OCI-LY3 (cell line): ENCODE results near the gene SORL1.

Experiments
- H2AFZ ChIP-seq: fragments of 200-600, 300-600 bp; shearing (Covaris generic); 2 replicates; pipeline ENCODE4 v1.6.0; 2014; ENCODE audit warnings: antibody characterized with exemption, low read depth, low read length
- H3K27ac ChIP-seq: fragments of 200-600, 300-600 bp; sonication (generic); 2 replicates; pipeline ENCODE4 v1.5.1; 2014; ENCODE audit warnings: mild to moderate bottlenecking, low read length, moderate library complexity, mixed read lengths
- H3K27me3 ChIP-seq: fragments of 200-600, 300-600 bp; sonication (generic); 2 replicates; pipeline ENCODE4 v1.6.1; 2014; ENCODE audit warnings: low read depth, low read length, mixed read lengths
- H3K36me3 ChIP-seq: fragments of 200-600, 300-600 bp; sonication (generic); replicated peaks from 2 replicates; pipeline ENCODE3; 2014; ENCODE audit warnings: low read depth, low read length, mixed read lengths
- H3K4me1 ChIP-seq: fragments of 300-600, 200-600 bp; sonication (generic); 2 replicates; pipeline ENCODE4 v1.6.1; 2014; ENCODE audit warnings: low read length, mixed read lengths
- H3K4me2 ChIP-seq: fragments of 200-600, 300-600 bp; sonication (generic); 2 replicates; pipeline ENCODE4 v1.6.1; 2014; ENCODE audit warnings: low read length, mixed read lengths
- H3K4me3 ChIP-seq: fragments of 300-600, 200-600 bp; sonication (generic); 2 replicates; pipeline ENCODE4 v1.5.1; 2014; ENCODE audit warnings: antibody characterized with exemption, mild to moderate bottlenecking, low read length, moderate library complexity
- H3K79me2 ChIP-seq: fragments of 300-600, 200-600 bp; shearing (Covaris generic); 2 replicates; pipeline ENCODE4 v1.6.1; 2014; ENCODE audit warnings: mild to moderate bottlenecking, low read length, mixed read lengths
- H3K9ac ChIP-seq: fragments of 300-600, 200-600 bp; shearing (Covaris generic); 2 replicates; pipeline ENCODE4 v1.6.0; 2014; ENCODE audit warnings: mild to moderate bottlenecking, low read length, moderate library complexity
- H3K9me3 ChIP-seq: fragments of 200-600, 300-600 bp; shearing (Covaris generic); 2 replicates; pipeline ENCODE4 v1.6.1; 2014; ENCODE audit warnings: low read length, mixed read lengths; ENCODE audit not compliant: insufficient read depth
- H4K20me1 ChIP-seq: fragments of 200-600, 300-600 bp; sonication (generic); 2 replicates; pipeline ENCODE4 v1.6.1; 2016; ENCODE audit warnings: low read length, mixed read lengths; ENCODE audit not compliant: insufficient read depth
- EZH2phosphoT487 ChIP-seq: fragments of 200-600 bp; shearing (Covaris generic); IDR thresholded peaks from 2 replicates; pipeline ENCODE4 v1.6.1; 2018; ENCODE audit warnings: antibody characterized with exemption, mixed run types, low read depth
- TF ChIP-seq, protein P1 (sequence below): fragments of 200-600, 300-600 bp; sonication (generic); IDR thresholded peaks from 2 replicates; pipeline ENCODE4 v1.5.1; 2014; ENCODE audit warnings: antibody characterized with exemption, low read length, low read depth

The SORL1 gene

DNA sequence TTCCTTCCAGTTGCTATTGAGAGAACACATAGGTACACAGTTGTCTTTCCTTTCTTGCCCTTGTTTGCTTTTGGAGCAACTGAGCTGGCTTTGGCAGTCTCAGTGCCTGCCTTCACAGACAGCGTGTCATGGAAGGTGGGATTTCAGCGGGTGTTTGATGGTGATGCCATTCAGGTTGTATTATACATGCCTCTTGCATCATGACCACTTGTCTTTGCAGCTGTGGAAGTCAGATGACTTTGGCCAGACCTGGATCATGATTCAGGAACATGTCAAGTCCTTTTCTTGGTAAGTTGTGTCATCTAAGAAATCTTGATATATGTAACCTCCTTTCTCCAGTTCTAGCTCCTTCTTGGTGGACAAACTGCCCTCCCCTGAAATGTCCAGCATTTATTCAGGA, 37.7 kb downstream of the SORL1 start:
- Histone ChIP-seq H3K4me1 (peaks cover 15% of the 10 kb centered on the region), H3K27me3 (no peaks in the 10 kb centered on the region), H3K4me2 (no peak overlapping the region), H3K79me2 (peaks cover 34% of the 10 kb centered on the region), H3K27ac (no peak overlapping the region), H4K20me1 (peaks cover 48% of the 10 kb centered on the region), H3K36me3 (peaks cover 75% of the 10 kb centered on the region), H2AFZ (no peak overlapping the region), H3K9me3 (no peaks in the 10 kb centered on the region), H3K4me3 (no peak overlapping the region), H3K9ac (no peak overlapping the region)
- TF ChIP-seq, protein P1, sequence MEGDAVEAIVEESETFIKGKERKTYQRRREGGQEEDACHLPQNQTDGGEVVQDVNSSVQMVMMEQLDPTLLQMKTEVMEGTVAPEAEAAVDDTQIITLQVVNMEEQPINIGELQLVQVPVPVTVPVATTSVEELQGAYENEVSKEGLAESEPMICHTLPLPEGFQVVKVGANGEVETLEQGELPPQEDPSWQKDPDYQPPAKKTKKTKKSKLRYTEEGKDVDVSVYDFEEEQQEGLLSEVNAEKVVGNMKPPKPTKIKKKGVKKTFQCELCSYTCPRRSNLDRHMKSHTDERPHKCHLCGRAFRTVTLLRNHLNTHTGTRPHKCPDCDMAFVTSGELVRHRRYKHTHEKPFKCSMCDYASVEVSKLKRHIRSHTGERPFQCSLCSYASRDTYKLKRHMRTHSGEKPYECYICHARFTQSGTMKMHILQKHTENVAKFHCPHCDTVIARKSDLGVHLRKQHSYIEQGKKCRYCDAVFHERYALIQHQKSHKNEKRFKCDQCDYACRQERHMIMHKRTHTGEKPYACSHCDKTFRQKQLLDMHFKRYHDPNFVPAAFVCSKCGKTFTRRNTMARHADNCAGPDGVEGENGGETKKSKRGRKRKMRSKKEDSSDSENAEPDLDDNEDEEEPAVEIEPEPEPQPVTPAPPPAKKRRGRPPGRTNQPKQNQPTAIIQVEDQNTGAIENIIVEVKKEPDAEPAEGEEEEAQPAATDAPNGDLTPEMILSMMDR = no peak
- TF ChIP-seq EZH2phosphoT487 = no peak

DNA sequence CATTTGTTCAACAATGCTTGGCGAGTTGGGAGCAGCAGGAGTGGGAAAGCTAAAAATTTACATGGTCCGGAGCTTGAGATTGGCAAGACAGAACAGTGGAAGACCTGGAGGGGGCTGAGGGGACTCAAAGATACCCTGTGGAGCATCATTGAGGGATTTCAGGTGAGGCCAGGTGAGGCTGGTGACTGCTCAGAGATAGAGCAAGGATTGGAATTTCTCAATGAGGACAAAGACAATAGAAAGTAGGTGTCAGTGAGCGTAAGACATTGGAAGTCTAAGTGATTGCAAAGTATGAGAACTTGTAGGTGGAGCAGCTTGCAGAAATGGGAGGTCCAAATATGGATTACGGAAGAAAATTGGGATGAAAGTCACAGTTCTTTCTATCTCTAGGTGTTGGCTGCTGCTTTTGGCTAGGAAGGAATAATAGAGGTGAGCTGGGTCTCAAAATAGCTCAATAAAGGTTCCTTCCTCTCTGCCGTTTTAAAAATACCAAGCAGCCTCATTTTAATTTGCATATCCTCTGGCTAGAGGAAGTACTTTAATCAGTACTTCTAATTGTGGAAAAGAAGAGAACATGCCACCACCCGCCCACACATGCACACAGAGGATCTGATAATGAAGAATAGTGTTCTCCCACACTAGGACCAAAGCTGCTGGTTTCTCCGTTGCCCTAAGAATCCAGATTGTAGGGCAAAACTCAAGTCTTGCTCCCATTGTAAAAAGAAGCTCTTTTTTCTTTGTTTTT, 42.4 kb downstream of the SORL1 start:
- Histone ChIP-seq H3K27me3 (no peaks in the 10 kb centered on the region), H2AFZ (no peak overlapping the region), H4K20me1 (peaks cover 31% of the 10 kb centered on the region; the same call in 1 of the 2 replicates), H3K27ac (peak overlapping the region; percentile 36), H3K9me3 (no peaks in the 10 kb centered on the region), H3K4me1 (peaks cover 18% of the 10 kb centered on the region), H3K9ac (peak overlapping the region; percentile 0; the same call in 1 of the 2 replicates), H3K4me2 (peak overlapping the region; percentile 48), H3K4me3 (peak overlapping the region; percentile 19; the same call in 1 of the 2 replicates), H3K79me2 (peaks cover 24% of the 10 kb centered on the region), H3K36me3 (peaks cover 78% of the 10 kb centered on the region)
- no peak for TF ChIP-seq EZH2phosphoT487
- TF ChIP-seq, protein P1 = no peak

DNA sequence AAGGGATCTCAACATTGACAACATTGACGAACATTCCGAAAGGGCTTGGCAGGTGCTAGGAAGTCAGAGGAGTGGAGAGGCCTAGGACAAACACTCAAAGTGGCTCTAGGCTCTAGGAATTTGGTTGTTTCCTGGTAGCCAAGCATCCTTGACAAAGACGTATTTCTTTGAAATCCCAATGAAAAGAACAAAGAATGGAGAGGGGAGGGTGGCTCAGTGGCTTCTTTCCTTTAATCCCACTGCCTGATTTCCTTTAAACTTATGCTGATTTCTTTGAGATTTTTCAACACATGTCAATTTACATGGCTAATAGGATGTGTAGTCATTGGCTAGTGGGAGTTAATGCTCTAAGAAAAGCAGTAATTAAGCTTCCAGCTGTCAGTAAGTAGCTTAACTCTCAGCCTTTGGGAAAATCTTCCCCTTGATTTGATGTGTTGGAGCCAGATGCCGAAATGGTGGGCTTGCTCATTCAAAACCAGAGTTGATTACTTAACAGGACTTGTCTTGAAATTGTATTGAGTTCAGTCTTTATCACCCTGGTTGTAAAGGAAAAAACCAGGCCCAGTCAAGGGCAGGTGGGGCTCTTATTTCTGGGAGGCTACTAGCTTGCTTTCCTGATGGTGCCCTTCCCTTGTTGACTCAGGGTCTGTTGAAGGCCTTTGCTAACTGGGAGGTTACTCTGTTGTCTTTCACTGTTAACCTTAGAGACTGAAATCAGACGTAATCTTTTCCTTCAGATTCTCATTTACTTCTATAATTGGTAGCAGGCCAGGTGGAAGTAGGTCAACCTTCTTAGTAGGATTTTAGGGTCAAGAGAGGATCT, 45.3 kb downstream of the SORL1 start:
- Histone ChIP-seq H3K9me3 (no peaks in the 10 kb centered on the region), H3K27ac (no peak overlapping the region), H2AFZ (no peak overlapping the region), H4K20me1 (peaks cover 31% of the 10 kb centered on the region; the same call in 1 of the 2 replicates), H3K4me1 (peaks cover 18% of the 10 kb centered on the region), H3K27me3 (no peaks in the 10 kb centered on the region), H3K9ac (no peak overlapping the region), H3K36me3 (peaks cover 80% of the 10 kb centered on the region), H3K4me2 (no peak overlapping the region), H3K4me3 (no peak overlapping the region), H3K79me2 (peaks cover 33% of the 10 kb centered on the region)
- no peak for TF ChIP-seq EZH2phosphoT487
- TF ChIP-seq, protein P1 = no peak

DNA sequence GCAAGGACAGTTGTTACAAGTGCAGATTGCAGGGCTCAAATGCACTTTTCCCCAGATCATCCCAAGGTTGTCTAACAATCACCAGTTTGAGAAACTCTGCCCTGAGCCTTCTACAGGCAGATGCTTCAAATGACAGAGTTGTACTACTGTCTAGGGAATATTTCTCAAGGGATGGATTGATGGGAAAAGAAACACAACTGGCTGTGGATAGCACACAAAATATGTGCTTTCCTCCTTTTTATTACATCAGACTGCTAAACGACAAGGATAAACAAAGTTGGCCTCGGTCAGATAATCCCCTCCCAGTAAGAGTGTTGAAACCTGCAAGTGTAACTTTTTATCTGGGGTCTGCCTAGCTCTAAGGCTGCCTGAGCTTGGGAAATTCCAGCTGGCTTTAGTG, 47.3 kb downstream of the SORL1 start:
- no peak overlapping the region for H3K4me3 ChIP-seq
- H3K79me2 ChIP-seq = peaks cover 33% of the 10 kb centered on the region
- peaks cover 84% of the 10 kb centered on the region for H3K36me3 ChIP-seq
- no peak overlapping the region for H2AFZ ChIP-seq
- TF ChIP-seq, protein P1 = no peak
- no peak for TF ChIP-seq EZH2phosphoT487
- no peaks in the 10 kb centered on the region for H3K27me3 ChIP-seq
- H3K27ac ChIP-seq = no peak overlapping the region
- no peaks in the 10 kb centered on the region for H3K9me3 ChIP-seq
- H3K9ac ChIP-seq = no peak overlapping the region
- no peak overlapping the region for H3K4me2 ChIP-seq
- H4K20me1 ChIP-seq = peaks cover 35% of the 10 kb centered on the region; the same call in 1 of the 2 replicates
- H3K4me1 ChIP-seq = peaks cover 7% of the 10 kb centered on the region
